OCI-LY1 (cell line): ENCODE results near the gene PRM1.

Experiments
- H2AFZ ChIP-seq: fragments of 200-600 bp; sonication (generic), shearing (Covaris generic); 2 replicates; pipeline ENCODE4 v1.6.0; 2014; ENCODE audit warnings: antibody characterized with exemption, mild to moderate bottlenecking, low read length
- H3F3A ChIP-seq: fragments of 200-600 bp; sonication (generic), shearing (Covaris generic); 2 replicates; pipeline ENCODE4 v1.6.0; 2014; ENCODE audit warnings: mild to moderate bottlenecking, antibody characterized with exemption, low read length, moderate library complexity; ENCODE audit not compliant: insufficient read depth
- H3K27ac ChIP-seq: fragments of 200-600 bp; sonication (generic); 2 replicates; pipeline ENCODE4 v1.5.1; 2014; ENCODE audit warnings: low read length, mixed run types, mild to moderate bottlenecking, low read depth; ENCODE audit not compliant: poor library complexity, severe bottlenecking
- H3K27me3 ChIP-seq: fragments of 200-600 bp; sonication (generic); 2 replicates; pipeline ENCODE4 v1.6.0; 2014; ENCODE audit warnings: antibody characterized with exemption, mild to moderate bottlenecking, low read length, moderate library complexity; ENCODE audit not compliant: insufficient read depth
- H3K36me3 ChIP-seq: fragments of 200-600 bp; sonication (generic); 2 replicates; pipeline ENCODE4 v1.6.1; 2014; ENCODE audit warnings: mild to moderate bottlenecking, antibody characterized with exemption, low read length, moderate library complexity, mixed read lengths; ENCODE audit not compliant: insufficient read depth
- H3K4me1 ChIP-seq: fragments of 200-600 bp; sonication (generic); 2 replicates; pipeline ENCODE4 v1.5.1; 2014; ENCODE audit warnings: mild to moderate bottlenecking, low read length, moderate library complexity; ENCODE audit not compliant: insufficient read depth, severe bottlenecking
- H3K4me2 ChIP-seq: fragments of 200-600 bp; sonication (generic), shearing (Covaris generic); 2 replicates; pipeline ENCODE4 v1.6.1; 2014; ENCODE audit warnings: low read length
- H3K4me3 ChIP-seq: fragments of 200-600 bp; sonication (generic); 2 replicates; pipeline ENCODE4 v1.5.1; 2014; ENCODE audit warnings: low read length, low read depth, mild to moderate bottlenecking, mixed read lengths; ENCODE audit not compliant: poor library complexity, severe bottlenecking
- H3K79me2 ChIP-seq: fragments of 200-600 bp; shearing (Covaris generic); 2 replicates; pipeline ENCODE4 v1.6.1; 2016; ENCODE audit warnings: mixed run types, low read length, mixed read lengths; ENCODE audit not compliant: insufficient read depth
- H3K9ac ChIP-seq: fragments of 200-600 bp; sonication (generic), shearing (Covaris generic); 2 replicates; pipeline ENCODE4 v1.6.1; 2014; ENCODE audit warnings: mild to moderate bottlenecking, low read length, mixed read lengths
- H3K9me2 ChIP-seq: fragments of 200-600 bp; sonication (generic), shearing (Covaris generic); 2 replicates; pipeline ENCODE4 v1.6.1; 2014; ENCODE audit warnings: low read depth, mild to moderate bottlenecking, low read length, mixed read lengths
- H3K9me3 ChIP-seq: fragments of 200-600 bp; shearing (Covaris generic); 2 replicates; pipeline ENCODE4 v1.6.1; 2014; ENCODE audit warnings: low read length, mixed read lengths
- H4K20me1 ChIP-seq: fragments of 200-600 bp; sonication (generic), shearing (Covaris generic); 2 replicates; pipeline ENCODE4 v1.6.0; 2016; ENCODE audit warnings: mild to moderate bottlenecking, low read length; ENCODE audit not compliant: insufficient read depth
- CTCF ChIP-seq: fragments of 200-600 bp; sonication (generic), shearing (Covaris generic); IDR thresholded peaks from 2 replicates; pipeline ENCODE4 v1.5.1; 2017; ENCODE audit warnings: mild to moderate bottlenecking, antibody characterized with exemption, low read length, moderate library complexity, mixed read lengths
- EZH2 ChIP-seq: fragments of 200-600 bp; sonication (generic), shearing (Covaris generic); IDR thresholded peaks from 2 replicates; pipeline ENCODE4 v1.8.0; 2017; ENCODE audit warnings: borderline replicate concordance, mixed run types, mild to moderate bottlenecking, antibody characterized with exemption, low read length, moderate library complexity, mixed read lengths

PRM1 gene

GRCh38 chr16:11280616-11281522 lies at the start of gene PRM1:
PRM1 (minus strand) TSS chr16:11281330; CDS start chr16:11281238, 92 bp downstream.
- TF ChIP-seq EZH2 = no peak
- no peaks in the 10 kb centered on the region for H3K9me3 ChIP-seq
- no peaks in the 10 kb centered on the region for H4K20me1 ChIP-seq
- no peaks in the 10 kb centered on the region for H3K36me3 ChIP-seq
- H3K4me2 ChIP-seq = no peak within 1 kb of the TSS
- H3K4me3 ChIP-seq = no peak within 1 kb of the TSS
- H3F3A ChIP-seq = no peaks in the 10 kb centered on the region
- H3K27me3 ChIP-seq = no peaks in the 10 kb centered on the region
- H3K4me1 ChIP-seq = peaks cover 13% of the 10 kb centered on the region
- no peaks in the 10 kb centered on the region for H3K9me2 ChIP-seq
- H2AFZ ChIP-seq = no peak within 1 kb of the TSS
- H3K27ac ChIP-seq = no peak within 1 kb of the TSS
- no peaks in the 10 kb centered on the region for H3K79me2 ChIP-seq
- H3K9ac ChIP-seq = no peak within 1 kb of the TSS

- Histone ChIP-seq H3K4me2 (no peak overlapping the region), H3K79me2 (no peaks in the 10 kb centered on the region), H3K9me2 (no peaks in the 10 kb centered on the region), H4K20me1 (no peaks in the 10 kb centered on the region), H3K9ac (no peak overlapping the region), H3F3A (no peaks in the 10 kb centered on the region), H3K36me3 (peaks cover 10% of the 10 kb centered on the region; the same call in 1 of the 2 replicates), H3K27me3 (peaks cover 18% of the 10 kb centered on the region; the same call in 1 of the 2 replicates), H3K27ac (no peak overlapping the region), H3K4me3 (no peak overlapping the region), H3K9me3 (0 out of 2 replicates have a peak, but pooled peaks cover 6% of the 10 kb centered on the region), H2AFZ (no peak overlapping the region), H3K4me1 (peaks cover 26% of the 10 kb centered on the region)
- no peak for TF ChIP-seq CTCF
- no peak for TF ChIP-seq EZH2
Measured at GRCh38 chr16:11330526-11331237, 49.6 kb upstream of the PRM1 start.

- peaks cover 10% of the 10 kb centered on the region; the same call in 1 of the 2 replicates for H3K36me3 ChIP-seq
- peaks cover 18% of the 10 kb centered on the region; the same call in 1 of the 2 replicates for H3K27me3 ChIP-seq
- no peak overlapping the region for H3K4me3 ChIP-seq
- H3K9ac ChIP-seq = no peak overlapping the region
- H3K4me1 ChIP-seq = peaks cover 30% of the 10 kb centered on the region
- 0 out of 2 replicates have a peak, but pooled peaks cover 6% of the 10 kb centered on the region for H3K9me3 ChIP-seq
- TF ChIP-seq CTCF = no peak
- no peak for TF ChIP-seq EZH2
- no peak overlapping the region for H2AFZ ChIP-seq
- no peak overlapping the region for H3K4me2 ChIP-seq
- no peaks in the 10 kb centered on the region for H3K9me2 ChIP-seq
- no peaks in the 10 kb centered on the region for H3F3A ChIP-seq
- no peak overlapping the region for H3K27ac ChIP-seq
- no peaks in the 10 kb centered on the region for H4K20me1 ChIP-seq
- no peaks in the 10 kb centered on the region for H3K79me2 ChIP-seq
Measured at GRCh38 chr16:11329891-11330290, 48.8 kb upstream of the PRM1 start.
